ENCODE results near the gene PTGIS. TPM values are rescaled to one million over a fixed set of nuclear protein-coding genes. Genes with fewer than 3 reads are reported as not detected.

PTGIS gene
- total and polyA plus RNA-seq, 2 donors (not counting 3 experiments of a cell fraction or from before 2014, with no cell fraction given), result 6.2 to 11.8 TPM

DNA sequence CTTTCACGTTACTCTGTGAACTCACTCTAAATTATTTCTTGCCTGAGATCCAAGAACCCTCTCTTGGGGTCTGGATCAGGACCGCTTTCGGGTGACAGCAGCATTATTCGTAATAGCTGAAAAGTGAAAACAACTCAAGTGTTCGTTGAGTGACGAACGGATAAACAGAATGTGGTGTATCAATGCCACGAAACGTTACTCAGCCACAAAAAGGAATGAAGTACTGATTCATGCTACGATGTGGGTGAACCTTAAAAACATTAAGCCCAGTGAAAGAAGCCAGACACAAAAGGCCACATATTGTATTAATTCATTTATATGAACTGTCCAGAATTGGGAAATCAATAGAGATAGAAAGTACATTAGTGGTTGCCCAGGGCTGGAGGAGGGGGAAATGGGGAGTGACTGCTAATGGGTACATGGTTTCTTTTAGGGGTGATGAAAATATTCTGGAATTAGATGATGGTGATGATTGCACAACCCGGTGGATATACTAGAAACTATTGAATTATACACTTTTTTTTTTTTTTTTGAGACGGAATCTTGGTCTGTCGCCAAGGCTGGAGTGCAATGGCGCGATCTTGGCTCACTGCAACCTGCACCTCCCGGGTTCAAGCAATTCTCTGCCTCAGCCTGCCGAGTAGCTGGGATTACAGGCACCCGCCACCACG, 8.4 kb downstream of the PTGIS start:
- Histone ChIP-seq H3K9ac (replicated peaks; ENCODE audit: extremely low read depth, insufficient read depth, low read length) (no peak overlapping the region), H3K4me1 (ENCODE audit: control insufficient read depth, extremely low read depth, insufficient read depth, low read length) (peaks cover 34% of the 10 kb centered on the region), H3K9me3 (replicated peaks; ENCODE audit: control insufficient read depth, insufficient read depth, low read length) (no peaks in the 10 kb centered on the region), H3K27ac (ENCODE audit: insufficient read depth, low read depth, low read length) (no peak overlapping the region), H4K20me1 (replicated peaks; ENCODE audit: control insufficient read depth, extremely low read depth, insufficient read depth, low read length) (no peaks in the 10 kb centered on the region), H3K36me3 (ENCODE audit: control insufficient read depth in 2 of 2, extremely low read depth in 1 of 2, insufficient read depth in 2 of 2, low read length in 2 of 2) (no peaks in the 10 kb centered on the region), H3K27me3 (ENCODE audit: control insufficient read depth in 2 of 2, insufficient read depth in 2 of 2, low read length in 2 of 2) (no peaks in the 10 kb centered on the region), H3K4me3 (replicated peaks in 1 of 3; ENCODE audit: insufficient read depth in 1 of 3, low read depth in 1 of 3, low read length in 3 of 3) (no peak overlapping the region), H3K9me1 (replicated peaks; ENCODE audit: control insufficient read depth, extremely low read depth, insufficient read depth, low read length) (no peaks in the 10 kb centered on the region), H3K79me2 (ENCODE audit: control insufficient read depth, insufficient read depth, low read length) (no peaks in the 10 kb centered on the region), H2AFZ (ENCODE audit: low read depth, low read length) (no peak overlapping the region), H3K4me2 (ENCODE audit: insufficient read depth, low read length) (no peak overlapping the region)
- no TSS peak for BruUV-seq (replicated peaks)
- FAIRE-seq (no peak), DNase-seq (ENCODE audit: low read depth, low spot score) (no peak)
- intact Hi-C loops (cut with micrococcal nuclease), result loop anchor here (10.0 kb wide), 1 partner anchor 475 kb away; no protein-coding TSS in a partner anchor
- dilution Hi-C loops (cut with MboI; ENCODE audit: extremely low pct_ligation_motif_present, low sequenced_read_pairs), result no loop called here
- TF ChIP-seq, protein P1, sequence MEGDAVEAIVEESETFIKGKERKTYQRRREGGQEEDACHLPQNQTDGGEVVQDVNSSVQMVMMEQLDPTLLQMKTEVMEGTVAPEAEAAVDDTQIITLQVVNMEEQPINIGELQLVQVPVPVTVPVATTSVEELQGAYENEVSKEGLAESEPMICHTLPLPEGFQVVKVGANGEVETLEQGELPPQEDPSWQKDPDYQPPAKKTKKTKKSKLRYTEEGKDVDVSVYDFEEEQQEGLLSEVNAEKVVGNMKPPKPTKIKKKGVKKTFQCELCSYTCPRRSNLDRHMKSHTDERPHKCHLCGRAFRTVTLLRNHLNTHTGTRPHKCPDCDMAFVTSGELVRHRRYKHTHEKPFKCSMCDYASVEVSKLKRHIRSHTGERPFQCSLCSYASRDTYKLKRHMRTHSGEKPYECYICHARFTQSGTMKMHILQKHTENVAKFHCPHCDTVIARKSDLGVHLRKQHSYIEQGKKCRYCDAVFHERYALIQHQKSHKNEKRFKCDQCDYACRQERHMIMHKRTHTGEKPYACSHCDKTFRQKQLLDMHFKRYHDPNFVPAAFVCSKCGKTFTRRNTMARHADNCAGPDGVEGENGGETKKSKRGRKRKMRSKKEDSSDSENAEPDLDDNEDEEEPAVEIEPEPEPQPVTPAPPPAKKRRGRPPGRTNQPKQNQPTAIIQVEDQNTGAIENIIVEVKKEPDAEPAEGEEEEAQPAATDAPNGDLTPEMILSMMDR (IDR thresholded peaks at IDR 0.05; ENCODE audit: extremely low read depth in 1 of 2, insufficient read depth in 1 of 2, low read depth in 1 of 2, low read length in 2 of 2), result no peak
- no peak for TF ChIP-seq GATA2 (IDR thresholded peaks at IDR 0.05; ENCODE audit: insufficient read depth, insufficient read length, low read depth, low read length)
- TF ChIP-seq EZH2 (IDR thresholded peaks at IDR 0.05; ENCODE audit: borderline replicate concordance, low read depth, low read length, severe bottlenecking), result no peak
- no peak for TF ChIP-seq FOS (IDR thresholded peaks at IDR 0.05; ENCODE audit: borderline replicate concordance, insufficient read depth, low read length)
- no peak for TF ChIP-seq MYC (IDR thresholded peaks at IDR 0.05; ENCODE audit: low read depth, low read length)
- TF ChIP-seq POLR2AphosphoS5 (IDR thresholded peaks at IDR 0.05; ENCODE audit: insufficient read depth, low read depth, low read length), result no peak
- no peak for TF ChIP-seq POLR2A (IDR thresholded peaks at IDR 0.05; ENCODE audit: low read depth, low read length)
- TF ChIP-seq JUN (IDR thresholded peaks at IDR 0.05; ENCODE audit: borderline replicate concordance, insufficient read depth, insufficient read length, low read depth), result no peak
- POLR2A ChIA-PET, result no interaction called here
- CTCF ChIA-PET, result interaction anchor here (4.4 kb wide), 1 partner anchor 19 kb away, joined by 48 read pairs; no protein-coding TSS in a partner anchor
